Germinal center (tissue), 1 donor: ENCODE data around the gene CDC42EP5.
"Not testable (repeated sequence)": the region's sequence is repeated elsewhere in the genome, so short reads cannot be mapped to it uniquely, and the experiment has no call there.

Source experiments
- DNase-seq: peaks from one replicate; pipeline ENCODE4 v3.0.0; 2012; ENCODE audit warnings: mixed read lengths, low spot score

The CDC42EP5 gene

DNA sequence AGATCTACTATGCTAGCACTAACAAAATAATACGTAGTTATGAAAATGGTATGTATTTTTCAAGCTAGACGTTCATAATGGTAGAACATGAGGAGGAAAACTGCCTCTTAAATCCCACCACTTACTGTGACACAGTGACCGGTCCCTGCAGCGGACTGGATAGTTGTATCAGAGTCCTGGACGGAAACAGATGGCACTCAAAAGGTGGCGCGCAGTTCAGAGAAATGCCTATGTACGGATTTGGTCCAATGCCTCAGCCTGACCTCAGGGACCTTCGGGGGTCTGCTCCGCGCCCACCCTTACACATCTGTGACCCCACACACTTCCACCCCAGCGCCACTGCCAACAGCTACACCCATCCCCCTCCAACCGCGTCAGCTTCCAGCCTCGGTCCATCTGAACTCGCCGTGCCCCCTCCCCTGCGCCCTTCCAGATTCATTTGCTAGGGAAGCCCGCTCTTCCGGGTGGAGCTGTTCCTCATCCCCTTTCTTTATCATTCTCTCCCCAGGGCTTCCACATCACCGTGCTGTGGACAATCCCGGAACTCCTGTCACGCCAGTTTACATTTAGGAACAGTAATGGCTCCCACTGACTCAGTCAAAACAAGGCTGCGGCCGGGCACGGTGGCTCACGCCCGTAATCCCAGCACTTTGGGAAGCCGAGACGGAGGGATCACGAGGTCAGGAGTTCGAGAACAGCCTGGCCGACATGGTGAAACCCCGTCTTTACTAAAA, 24.9 kb downstream of the CDC42EP5 start:
- peak; percentile 30 for DNase-seq

GRCh38 chr19:54446349-54446748, 26.7 kb downstream of the CDC42EP5 start:
- not testable (repeated sequence) for DNase-seq

DNA sequence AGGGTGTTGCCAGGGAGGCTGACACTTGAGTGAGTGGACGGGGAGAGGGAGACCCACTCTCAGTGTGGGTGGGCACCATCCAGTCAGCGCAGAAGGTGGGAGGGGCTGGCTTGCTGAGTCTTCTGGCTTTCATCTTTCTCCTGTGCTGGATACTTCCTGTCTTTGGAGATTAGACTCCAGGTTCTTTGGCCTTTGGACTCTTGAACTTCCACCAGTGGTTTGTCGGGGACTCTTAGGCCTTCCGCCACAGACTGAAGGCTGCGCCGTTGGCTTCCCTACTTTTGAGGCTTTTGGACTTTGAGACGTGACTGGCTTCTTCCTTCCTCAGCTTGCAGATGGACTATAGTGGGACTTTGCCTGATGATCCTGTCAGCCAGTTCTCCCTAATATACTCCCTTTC, 28.4 kb downstream of the CDC42EP5 start:
- no peak for DNase-seq

GRCh38 chr19:54440641-54441040, 32.5 kb downstream of the CDC42EP5 start:
- DNase-seq: no peak

DNA sequence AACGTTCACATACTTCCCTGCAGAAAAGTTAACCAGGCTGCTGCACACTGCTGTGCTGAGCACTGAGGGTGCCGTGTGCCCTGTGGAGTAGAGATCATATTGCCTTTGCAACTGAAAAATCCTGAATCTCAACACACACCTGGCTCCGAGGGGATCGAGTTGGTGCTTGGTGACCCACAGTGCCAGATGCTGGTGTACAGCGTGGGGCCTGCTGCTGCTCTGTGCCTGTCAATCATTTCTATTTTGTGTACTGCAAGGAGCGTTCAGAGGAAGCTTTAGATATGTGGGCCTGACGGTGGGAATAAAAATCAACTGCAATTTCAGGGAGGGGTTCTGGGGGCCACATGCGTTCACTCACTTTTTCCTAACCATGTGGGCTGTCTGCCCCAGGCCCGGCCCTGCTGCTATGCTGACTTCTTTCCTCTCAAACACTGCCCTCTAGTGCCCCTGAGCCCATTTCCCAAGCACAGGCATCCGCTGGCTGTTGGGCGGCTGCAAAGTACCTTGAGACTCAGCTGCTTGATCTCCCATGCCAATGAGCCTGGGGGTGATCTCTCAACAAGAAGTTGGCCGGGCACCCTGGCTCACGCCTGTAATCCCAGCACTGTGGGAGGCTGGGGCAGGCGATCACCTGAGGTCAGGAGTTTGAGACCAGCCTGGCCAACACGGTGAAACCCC, 33.8 kb downstream of the CDC42EP5 start:
- no peak for DNase-seq

DNA sequence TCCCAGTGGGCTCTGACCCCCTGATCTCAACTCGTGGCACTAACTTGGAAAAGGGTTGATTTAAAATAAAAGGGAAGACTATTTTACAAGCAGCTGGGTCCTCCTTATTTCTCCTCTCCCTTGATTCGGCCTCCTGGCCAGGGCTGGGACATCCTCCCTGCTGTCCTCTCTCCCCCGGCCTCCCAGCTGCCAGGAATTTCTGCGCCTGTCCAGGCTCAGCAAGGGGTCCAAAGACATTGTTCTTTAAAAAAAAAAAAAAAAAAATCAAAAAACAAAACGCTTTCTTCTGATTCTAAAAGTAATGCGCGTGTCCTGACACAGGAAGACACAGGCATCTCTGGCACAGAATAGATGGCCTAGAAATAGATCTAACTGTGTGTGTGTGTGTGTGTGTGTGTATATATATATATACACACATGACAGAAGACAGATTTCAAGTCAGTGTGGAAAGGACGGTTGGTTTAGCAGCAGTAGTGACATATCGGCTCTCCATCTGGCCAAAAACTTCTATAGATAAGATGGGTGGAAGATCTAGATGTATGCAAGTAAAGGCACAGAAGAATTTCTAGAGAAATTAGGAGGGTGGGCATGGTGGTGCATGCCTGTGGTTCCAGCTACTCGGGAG, 36.4 kb downstream of the CDC42EP5 start:
- no peak for DNase-seq

- no peak for DNase-seq
These were observed 37.0 kb downstream of the CDC42EP5 start for GRCh38 chr19:54436031-54436523.

DNA sequence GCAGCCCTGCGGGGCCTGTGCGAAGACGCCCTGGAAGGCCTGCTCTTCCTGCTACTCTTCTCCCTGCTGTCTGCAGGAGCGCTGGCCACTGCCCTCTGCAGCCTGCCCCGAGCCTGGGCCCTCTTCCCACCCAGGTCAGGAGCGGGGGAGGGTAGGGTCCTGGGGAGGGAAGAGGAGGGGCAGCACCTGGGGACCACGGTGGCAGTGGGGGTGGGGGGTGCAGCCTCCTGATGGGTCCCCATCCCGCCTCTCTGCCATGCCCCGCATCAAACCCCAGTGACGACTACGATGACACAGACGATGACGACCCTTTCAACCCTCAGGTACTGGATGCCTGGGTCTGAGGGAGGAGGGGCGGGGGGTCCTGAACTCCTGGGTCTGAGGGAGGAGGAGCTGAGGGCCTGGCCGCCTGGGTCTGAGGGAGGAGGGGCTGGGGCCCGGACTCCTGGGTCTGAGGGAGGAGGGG, 37.5 kb downstream of the CDC42EP5 start:
- DNase-seq: no peak

GRCh38 chr19:54434873-54435214, 38.3 kb downstream of the CDC42EP5 start:
- no peak for DNase-seq

GRCh38 chr19:54434112-54434872, 38.8 kb downstream of the CDC42EP5 start:
- DNase-seq: no peak

- no peak for DNase-seq
These were observed 39.4 kb downstream of the CDC42EP5 start for GRCh38 chr19:54433697-54434096.

GRCh38 chr19:54432144-54432738, 40.9 kb downstream of the CDC42EP5 start:
- DNase-seq: no peak

DNA sequence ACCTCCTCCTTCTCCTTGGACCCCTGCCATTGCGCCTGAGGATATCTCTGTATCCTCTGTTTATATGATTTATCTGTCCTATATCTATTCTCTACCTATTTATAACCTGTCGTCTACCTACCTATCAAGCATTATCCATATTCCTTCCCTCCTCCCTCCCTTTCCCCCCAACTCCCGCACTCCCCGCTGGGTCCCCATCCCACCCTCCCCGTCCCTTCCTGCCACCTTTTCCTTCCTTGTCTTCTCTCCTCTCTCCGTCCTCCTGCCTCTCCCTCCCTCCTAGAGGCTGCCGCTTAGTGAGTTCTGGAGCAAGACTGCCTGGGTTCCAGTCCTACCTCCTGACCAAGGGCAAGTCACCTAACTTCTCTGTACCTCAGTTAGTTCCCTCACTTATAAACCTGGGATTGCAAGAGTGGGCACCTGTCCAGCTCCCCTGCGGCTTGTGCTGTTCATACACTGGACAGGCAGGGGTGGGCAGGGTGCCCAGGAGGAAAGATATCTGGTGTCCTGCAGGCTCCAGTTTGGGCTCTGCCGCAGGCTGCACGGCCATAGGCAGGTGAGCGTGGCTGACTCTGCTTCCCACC, 41.7 kb downstream of the CDC42EP5 start:
- no peak for DNase-seq

DNA sequence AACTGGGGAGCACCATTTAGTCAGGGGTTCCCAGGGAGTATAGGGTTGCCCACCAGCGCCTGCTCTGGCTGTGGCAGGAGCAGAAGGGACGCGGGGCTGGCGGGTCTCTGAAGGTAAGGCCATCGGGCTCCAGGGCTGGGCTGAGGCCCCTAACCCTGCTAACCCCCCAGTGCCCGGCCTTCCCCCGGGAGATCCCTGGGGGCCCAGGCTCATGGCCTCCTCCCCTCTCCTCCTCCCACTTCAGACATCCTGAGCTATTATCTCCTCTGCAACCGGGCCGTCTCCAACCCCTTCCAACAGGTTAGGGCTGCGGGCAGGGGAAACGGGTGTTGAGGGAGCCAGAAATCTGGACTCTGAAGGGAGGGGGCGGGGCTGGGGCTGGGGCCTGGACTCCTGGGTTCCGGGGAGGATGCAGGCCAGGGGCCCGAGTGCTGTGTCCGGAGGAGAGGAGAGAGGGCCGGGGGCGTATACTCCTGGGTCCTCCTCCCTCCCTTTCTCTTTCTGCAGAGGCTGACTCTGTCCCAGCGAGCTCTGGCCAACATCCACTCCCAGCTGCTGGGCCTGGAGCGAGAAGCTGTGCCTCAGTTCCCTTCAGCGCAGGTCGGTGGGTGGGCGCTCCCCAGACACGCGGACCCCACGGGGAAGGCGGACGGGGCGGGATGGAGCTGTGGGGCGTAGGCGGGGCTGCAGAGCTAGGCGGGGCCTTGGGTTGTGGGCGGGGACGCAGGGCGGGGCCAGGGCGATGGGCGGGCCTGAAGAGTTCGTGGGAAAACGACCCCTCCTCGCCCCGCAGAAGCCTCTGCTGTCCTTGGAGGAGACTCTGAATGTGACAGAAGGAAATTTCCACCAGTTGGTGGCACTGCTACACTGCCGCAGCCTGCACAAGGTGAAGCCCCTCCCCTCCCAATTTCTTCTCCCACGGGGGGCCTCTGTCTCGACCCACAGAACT, 42.5 kb downstream of the CDC42EP5 start:
- DNase-seq: peak; percentile 67

DNA sequence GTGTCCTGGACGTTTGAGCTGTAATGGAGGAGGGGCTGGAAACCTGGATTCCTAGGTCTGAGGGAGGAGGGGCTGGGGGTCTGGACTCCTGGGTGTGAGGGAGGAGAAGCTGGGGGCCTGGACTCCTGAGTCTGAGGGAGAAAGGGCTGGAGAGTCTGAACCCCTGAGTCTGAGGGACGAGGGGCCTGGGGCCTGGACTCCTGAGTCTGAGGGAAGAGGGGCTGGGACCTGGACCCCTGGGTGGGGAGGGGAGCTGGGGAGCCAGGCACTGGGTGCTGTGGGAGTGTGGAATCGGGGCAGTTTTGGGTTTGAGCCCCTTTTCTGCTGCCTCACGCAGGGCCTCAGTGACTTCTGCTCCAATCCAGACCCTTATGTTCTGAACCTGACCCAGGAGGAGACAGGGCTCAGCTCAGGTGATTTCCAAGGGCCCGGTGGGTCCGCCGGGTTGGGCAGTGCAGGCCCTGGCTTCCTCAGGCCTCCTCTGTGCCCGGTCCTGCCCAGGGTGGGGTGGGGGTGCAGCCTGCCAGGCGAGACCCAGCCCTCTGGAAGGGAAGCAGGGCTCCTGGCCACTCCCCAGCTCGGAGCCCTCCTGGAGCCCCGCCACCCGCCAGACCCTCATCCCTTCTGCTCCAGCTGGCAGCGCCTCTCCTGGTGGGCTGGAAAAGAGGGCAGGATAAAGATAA, 43.4 kb downstream of the CDC42EP5 start:
- no peak for DNase-seq

DNA sequence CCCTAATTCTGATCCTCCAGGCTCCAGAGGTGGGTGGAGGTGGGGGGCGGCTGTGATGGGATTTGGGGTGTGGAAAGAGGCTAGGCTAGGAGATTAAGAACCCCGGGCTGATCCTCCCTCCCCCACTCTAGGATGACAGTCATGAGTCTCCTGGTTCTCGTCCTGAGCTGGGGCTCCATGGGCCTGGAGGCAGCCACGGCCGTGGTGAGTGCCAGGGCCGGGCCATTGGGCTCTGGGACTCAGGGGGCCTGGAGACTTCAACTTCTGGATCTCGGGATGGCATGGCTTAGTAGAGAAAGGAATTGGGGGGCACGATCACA, 44.0 kb downstream of the CDC42EP5 start:
- no peak for DNase-seq

DNA sequence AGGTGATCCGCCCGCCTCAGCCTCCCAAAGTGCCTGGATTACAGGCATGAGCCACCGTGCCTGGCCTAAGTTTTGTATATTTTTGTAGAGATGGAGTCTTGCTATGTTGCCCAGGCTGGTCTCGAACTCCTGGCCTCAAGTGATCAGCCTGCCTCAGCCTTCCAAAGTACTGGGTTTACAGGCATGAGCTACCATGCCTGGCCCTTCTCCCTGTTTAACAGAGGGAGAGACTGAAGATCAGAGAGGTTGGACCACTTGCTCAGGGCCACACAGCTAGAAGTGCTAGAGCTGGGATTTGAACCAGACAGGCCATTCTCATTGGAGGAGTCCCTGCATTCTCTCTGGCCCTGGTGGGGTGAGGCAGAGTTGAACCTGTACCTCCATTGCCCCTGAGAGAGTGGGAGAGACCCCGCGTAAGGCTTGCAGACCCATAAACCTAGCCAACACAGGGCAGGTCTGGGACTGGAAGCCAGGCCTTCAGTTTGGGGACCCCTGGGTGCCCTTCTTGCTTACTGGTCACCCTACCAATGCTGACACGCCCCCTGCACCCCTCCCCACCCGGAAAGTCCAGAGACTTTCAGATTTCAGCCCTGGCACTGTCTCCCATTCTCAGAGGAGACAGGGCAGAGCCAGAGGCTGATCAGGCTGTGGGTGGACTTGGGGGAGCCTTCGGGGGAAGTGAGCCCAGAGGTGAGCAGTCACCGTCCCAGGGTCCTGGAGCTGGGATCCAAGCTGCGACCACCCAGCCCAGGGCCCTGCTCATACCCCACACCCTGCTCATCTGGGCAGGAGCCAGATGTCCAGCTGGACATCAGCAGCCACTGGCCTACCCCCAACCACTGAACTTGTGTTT, 44.5 kb downstream of the CDC42EP5 start:
- DNase-seq: no peak

- no peak for DNase-seq
These were observed 45.5 kb downstream of the CDC42EP5 start for GRCh38 chr19:54427586-54427985.
